ENCODE measurements around the gene ZNF791. TPM values are rescaled to one million over a fixed set of nuclear protein-coding genes. Genes with fewer than 3 reads are reported as not detected.

The ZNF791 gene
- total and polyA plus RNA-seq, 4 donors: 5.5 to 33.4 (median 15.4) TPM

DNA sequence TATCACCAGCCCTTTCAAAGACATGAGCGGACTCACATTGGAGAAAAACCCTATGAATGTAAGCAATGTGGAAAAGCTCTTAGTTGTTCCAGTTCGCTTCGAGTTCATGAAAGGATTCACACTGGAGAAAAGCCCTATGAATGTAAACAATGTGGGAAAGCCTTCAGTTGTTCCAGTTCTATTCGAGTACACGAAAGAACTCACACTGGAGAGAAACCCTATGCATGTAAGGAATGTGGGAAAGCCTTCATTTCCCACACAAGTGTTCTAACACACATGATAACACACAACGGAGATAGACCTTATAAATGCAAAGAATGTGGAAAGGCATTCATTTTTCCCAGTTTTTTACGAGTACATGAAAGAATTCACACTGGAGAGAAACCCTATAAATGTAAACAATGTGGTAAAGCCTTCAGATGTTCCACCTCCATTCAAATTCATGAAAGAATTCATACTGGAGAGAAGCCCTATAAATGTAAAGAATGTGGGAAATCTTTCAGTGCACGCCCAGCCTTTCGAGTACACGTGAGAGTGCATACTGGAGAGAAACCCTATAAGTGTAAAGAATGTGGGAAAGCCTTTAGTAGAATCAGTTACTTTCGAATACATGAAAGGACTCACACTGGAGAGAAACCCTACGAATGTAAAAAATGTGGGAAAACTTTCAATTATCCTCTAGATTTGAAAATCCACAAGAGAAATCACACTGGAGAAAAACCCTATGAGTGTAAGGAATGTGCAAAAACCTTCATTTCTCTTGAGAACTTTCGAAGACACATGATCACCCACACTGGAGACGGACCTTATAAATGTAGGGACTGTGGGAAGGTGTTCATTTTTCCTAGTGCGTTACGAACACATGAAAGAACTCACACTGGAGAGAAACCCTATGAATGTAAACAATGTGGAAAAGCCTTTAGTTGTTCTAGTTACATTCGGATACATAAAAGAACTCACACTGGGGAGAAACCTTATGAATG, 17.6 kb downstream of the ZNF791 start:
- DNase-seq: no peak
- no peak overlapping the region for H3K4me3 ChIP-seq
- peaks cover 3 to 20% (median 12%) of the 10 kb centered on the region in 4 donors for H3K9me3 ChIP-seq (ENCODE audit: control insufficient read depth in 4 of 4, insufficient read depth in 3 of 4, low read length in 3 of 4)
- H3K9ac ChIP-seq (ENCODE audit: insufficient read depth in 1 of 2, low read length in 2 of 2): no peak overlapping the region
- no peak for ATAC-seq (ENCODE audit: insufficient read depth, low FRiP score)
- H3K27me3 ChIP-seq (ENCODE audit: control insufficient read depth in 3 of 3, insufficient read depth in 3 of 3, low read length in 2 of 3): no peaks in the 10 kb centered on the region
- no peak overlapping the region for H3K27ac ChIP-seq (ENCODE audit: low read depth in 1 of 2, low read length in 1 of 2)
- TF ChIP-seq, protein P1, sequence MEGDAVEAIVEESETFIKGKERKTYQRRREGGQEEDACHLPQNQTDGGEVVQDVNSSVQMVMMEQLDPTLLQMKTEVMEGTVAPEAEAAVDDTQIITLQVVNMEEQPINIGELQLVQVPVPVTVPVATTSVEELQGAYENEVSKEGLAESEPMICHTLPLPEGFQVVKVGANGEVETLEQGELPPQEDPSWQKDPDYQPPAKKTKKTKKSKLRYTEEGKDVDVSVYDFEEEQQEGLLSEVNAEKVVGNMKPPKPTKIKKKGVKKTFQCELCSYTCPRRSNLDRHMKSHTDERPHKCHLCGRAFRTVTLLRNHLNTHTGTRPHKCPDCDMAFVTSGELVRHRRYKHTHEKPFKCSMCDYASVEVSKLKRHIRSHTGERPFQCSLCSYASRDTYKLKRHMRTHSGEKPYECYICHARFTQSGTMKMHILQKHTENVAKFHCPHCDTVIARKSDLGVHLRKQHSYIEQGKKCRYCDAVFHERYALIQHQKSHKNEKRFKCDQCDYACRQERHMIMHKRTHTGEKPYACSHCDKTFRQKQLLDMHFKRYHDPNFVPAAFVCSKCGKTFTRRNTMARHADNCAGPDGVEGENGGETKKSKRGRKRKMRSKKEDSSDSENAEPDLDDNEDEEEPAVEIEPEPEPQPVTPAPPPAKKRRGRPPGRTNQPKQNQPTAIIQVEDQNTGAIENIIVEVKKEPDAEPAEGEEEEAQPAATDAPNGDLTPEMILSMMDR (IDR thresholded peaks at IDR 0.05; ENCODE audit: control extremely low read depth, extremely low read depth): no peak
- no peaks in the 10 kb centered on the region for H3K4me1 ChIP-seq (ENCODE audit: control insufficient read depth in 5 of 5, insufficient read depth in 5 of 5, low read length in 5 of 5)
- H3K36me3 ChIP-seq (ENCODE audit: control insufficient read depth in 4 of 4, insufficient read depth in 4 of 4, low read length in 4 of 4): peaks cover 29 to 57% (median 34%) of the 10 kb centered on the region in 4 donors
- WGBS, 2 donors: 98 to 99% methylated on average over 17 of the region's 17 CpGs

DNA sequence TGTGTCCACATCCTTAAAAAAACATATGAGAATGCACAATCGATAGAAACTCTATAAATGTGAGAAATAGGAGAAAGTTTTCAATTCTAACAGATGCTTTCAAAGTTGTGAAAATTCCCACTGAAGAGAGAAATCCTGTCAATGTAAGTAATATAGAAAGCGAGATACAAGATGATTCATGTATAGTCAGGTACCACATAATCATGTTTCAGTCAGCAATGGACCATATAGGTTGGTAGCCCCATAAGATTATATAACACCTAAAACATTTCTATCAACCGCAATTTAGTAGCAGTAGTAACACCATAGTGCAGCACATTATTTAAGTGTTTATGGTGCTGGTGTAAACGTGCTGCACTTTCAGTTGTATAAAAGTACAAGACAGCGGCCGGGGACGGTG, 18.5 kb downstream of the ZNF791 start:
- TF ChIP-seq, protein P1 (IDR thresholded peaks at IDR 0.05; ENCODE audit: control extremely low read depth, extremely low read depth): no peak
- Histone ChIP-seq H3K9ac (ENCODE audit: insufficient read depth in 1 of 2, low read length in 2 of 2) (no peak overlapping the region), H3K4me1 (ENCODE audit: control insufficient read depth in 5 of 5, insufficient read depth in 5 of 5, low read length in 5 of 5) (no peaks in the 10 kb centered on the region), H3K4me3 (no peak overlapping the region), H3K27me3 (ENCODE audit: control insufficient read depth in 3 of 3, insufficient read depth in 3 of 3, low read length in 2 of 3) (no peaks in the 10 kb centered on the region), H3K27ac (ENCODE audit: low read depth in 1 of 2, low read length in 1 of 2) (no peak overlapping the region), H3K36me3 (ENCODE audit: control insufficient read depth in 4 of 4, insufficient read depth in 4 of 4, low read length in 4 of 4) (peaks cover 27 to 51% (median 34%) of the 10 kb centered on the region in 4 donors), H3K9me3 (ENCODE audit: control insufficient read depth in 4 of 4, insufficient read depth in 3 of 4, low read length in 3 of 4) (peaks cover 3 to 20% (median 12%) of the 10 kb centered on the region in 4 donors)
- WGBS, 2 donors: 98% methylated on average over 7 of the region's 7 CpGs
- ATAC-seq (ENCODE audit: insufficient read depth, low FRiP score) (no peak), DNase-seq (no peak)

DNA sequence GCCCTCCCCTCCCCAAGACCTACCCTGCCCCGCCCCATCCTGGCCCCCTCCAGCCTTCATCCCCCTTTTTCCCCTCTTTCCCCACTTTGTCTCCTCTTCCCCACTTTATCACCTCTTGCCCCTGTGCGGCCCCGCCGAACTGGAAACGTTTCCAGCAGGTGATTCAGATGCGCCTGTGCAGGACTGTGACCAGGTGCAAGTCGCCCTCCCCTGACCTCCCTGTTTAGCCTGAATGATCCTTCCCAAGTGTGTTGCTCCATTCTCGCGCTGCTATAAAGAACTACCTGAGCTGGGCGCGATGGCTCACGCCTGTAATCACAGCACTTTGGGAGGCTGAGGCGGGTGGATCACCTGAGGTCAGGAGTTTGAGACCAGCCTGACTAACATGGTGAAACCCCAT, 25.9 kb downstream of the ZNF791 start:
- Histone ChIP-seq H3K27me3 (ENCODE audit: control insufficient read depth in 3 of 3, insufficient read depth in 3 of 3, low read length in 2 of 3) (no peaks in the 10 kb centered on the region), H3K9me3 (ENCODE audit: control insufficient read depth in 4 of 4, insufficient read depth in 3 of 4, low read length in 3 of 4) (no peaks in the 10 kb centered on the region), H3K4me3 (no peak overlapping the region), H3K9ac (ENCODE audit: insufficient read depth in 1 of 2, low read length in 2 of 2) (no peak overlapping the region), H3K36me3 (ENCODE audit: control insufficient read depth in 4 of 4, insufficient read depth in 4 of 4, low read length in 4 of 4) (peaks cover 0 to 4% (median 2%) of the 10 kb centered on the region in 4 donors), H3K27ac (ENCODE audit: low read depth in 1 of 2, low read length in 1 of 2) (no peak overlapping the region), H3K4me1 (ENCODE audit: control insufficient read depth in 5 of 5, insufficient read depth in 5 of 5, low read length in 5 of 5) (peaks cover 0 to 7% (median 0%) of the 10 kb centered on the region in 5 donors)
- TF ChIP-seq, protein P1 (IDR thresholded peaks at IDR 0.05; ENCODE audit: control extremely low read depth, extremely low read depth): no peak
- DNase-seq (no peak), ATAC-seq (ENCODE audit: insufficient read depth, low FRiP score) (no peak)
- WGBS, 2 donors: 86 to 91% methylated on average over 13 of the region's 13 CpGs
